H1 (cell line): Measurements from ENCODE around the gene TMEM97. TPM values are rescaled to one million over a fixed set of nuclear protein-coding genes. Genes with fewer than 3 reads are reported as not detected.

ENCODE experiments used
- CTCF ChIA-PET: fragments of 300-600 bp; sonication (Branson Sonifier 250); formaldehyde crosslinking; loops from one replicate; lab custom pipeline; 2021; ENCODE audit not compliant: partially characterized antibody; lab: Charles Lee
- POLR2A ChIA-PET: fragments of 300-600 bp; sonication (Branson Sonifier 250); formaldehyde crosslinking; loops from one replicate; lab custom pipeline; 2021; ENCODE audit warnings: inconsistent platforms; ENCODE audit not compliant: partially characterized antibody; lab: Charles Lee
- DNase-seq, 2 experiments: peaks; one replicate each; pipeline versions ENCODE4 v3.0.0 to v3.0.0-alpha.2; 2010 to 2022; ENCODE audit warnings: low spot score in 2 of 2, low read depth in 1 of 2, mixed read lengths in 1 of 2
- FAIRE-seq: peaks from 2 replicates; lab custom pipeline; 2011; peaks lifted over from hg19 to GRCh38; lab: Jason Lieb, UNC
- H2AFZ ChIP-seq: 2 replicates; pipeline ENCODE4 v1.8.1; 2012; ENCODE audit warnings: low read length, inconsistent platforms
- H2AK5ac ChIP-seq: 2 replicates; pipeline ENCODE4 v1.6.1; 2013; ENCODE audit warnings: low read depth, low read length
- H2BK120ac ChIP-seq: replicated peaks from 2 replicates; pipeline ENCODE3; 2013; ENCODE audit warnings: low read depth, low read length, inconsistent platforms
- H2BK12ac ChIP-seq: 2 replicates; pipeline ENCODE4 v1.6.1; 2013; ENCODE audit warnings: low read depth, low read length
- H2BK15ac ChIP-seq: 2 replicates; pipeline ENCODE4 v1.6.1; 2013; ENCODE audit warnings: low read length
- H2BK20ac ChIP-seq: 2 replicates; pipeline ENCODE4 v1.6.1; 2013; ENCODE audit warnings: low read length
- H2BK5ac ChIP-seq: 2 replicates; pipeline ENCODE4 v1.6.1; 2013; ENCODE audit warnings: low read depth, low read length
- H3K14ac ChIP-seq: 2 replicates; pipeline ENCODE4 v1.6.1; 2013; ENCODE audit warnings: inconsistent platforms; ENCODE audit not compliant: insufficient read length
- H3K18ac ChIP-seq: 2 replicates; pipeline ENCODE4 v1.6.1; 2013; ENCODE audit warnings: low read length; ENCODE audit errors: extremely low read depth
- H3K23ac ChIP-seq: 2 replicates; pipeline ENCODE4 v1.6.1; 2013; ENCODE audit warnings: inconsistent platforms; ENCODE audit not compliant: insufficient read length
- H3K23me2 ChIP-seq: 2 replicates; pipeline ENCODE4 v1.6.1; 2013; ENCODE audit warnings: low read depth, low read length
- H3K27ac ChIP-seq: 2 replicates; pipeline ENCODE4 v1.6.1; 2011; ENCODE audit warnings: low read depth, low read length, inconsistent platforms
- H3K27me3 ChIP-seq, 4 experiments: replicated peaks in 1 of 4; 1 replicate in 1 of 4; 2 replicates in 3 of 4; pipeline versions ENCODE4 v1.6.1 to v1.8.1; 2011 to 2013; ENCODE audit warnings: low read length in 3 of 4, mild to moderate bottlenecking in 3 of 4, inconsistent platforms in 2 of 4, mixed read lengths in 2 of 4, moderate library complexity in 1 of 4; ENCODE audit not compliant: control insufficient read depth in 3 of 4, insufficient read depth in 3 of 4; ENCODE audit errors: extremely low read depth in 1 of 4
- H3K36me3 ChIP-seq, 4 experiments: 2 replicates each; pipeline versions ENCODE4 v1.6.1 to v1.8.1; 2011 to 2013; ENCODE audit warnings: mild to moderate bottlenecking in 4 of 4, low read length in 3 of 4, moderate library complexity in 2 of 4, control low read depth in 1 of 4, inconsistent platforms in 1 of 4; ENCODE audit not compliant: insufficient read depth in 4 of 4, control insufficient read depth in 2 of 4
- H3K4ac ChIP-seq: replicated peaks from 2 replicates; pipeline ENCODE3; 2013; ENCODE audit warnings: low read length, low read depth, mixed read lengths, inconsistent platforms; ENCODE audit not compliant: insufficient read length
- H3K4me1 ChIP-seq, 4 experiments: replicated peaks in 1 of 4; 1 replicate in 1 of 4; 2 replicates in 3 of 4; pipeline versions ENCODE4 v1.6.1 to v1.8.1; 2011 to 2013; ENCODE audit warnings: low read length in 3 of 4, inconsistent platforms in 2 of 4, mixed read lengths in 1 of 4; ENCODE audit not compliant: insufficient read depth in 4 of 4, control insufficient read depth in 3 of 4
- H3K4me2 ChIP-seq, 2 experiments: 2 replicates each; pipeline versions ENCODE4 v1.6.1 to v1.8.1; 2011 to 2013; ENCODE audit warnings: low read depth in 2 of 2, low read length in 2 of 2, control low read depth in 1 of 2, inconsistent platforms in 1 of 2, mild to moderate bottlenecking in 1 of 2; ENCODE audit not compliant: insufficient read depth in 1 of 2
- H3K4me3 ChIP-seq, 4 experiments: fragments of 200-600, 300-600 bp in 1 of 4; sonication (generic), shearing (Covaris generic), sonication (Bioruptor Twin) in 1 of 4; 2 replicates each; pipeline versions ENCODE4 v1.5.1 to v1.8.1; 2011 to 2016; ENCODE audit warnings: low read length in 4 of 4, low read depth in 3 of 4, control low read depth in 2 of 4, inconsistent platforms in 2 of 4, mild to moderate bottlenecking in 2 of 4, mixed read lengths in 1 of 4, moderate library complexity in 1 of 4; ENCODE audit not compliant: insufficient read depth in 2 of 4; ENCODE audit errors: extremely low read depth in 1 of 4
- H3K56ac ChIP-seq: replicated peaks from 2 replicates; pipeline ENCODE3; 2013; ENCODE audit warnings: low read depth, mild to moderate bottlenecking, mixed read lengths, low read length, inconsistent platforms; ENCODE audit not compliant: insufficient read length
- H3K79me1 ChIP-seq: 2 replicates; pipeline ENCODE4 v1.6.1; 2013; ENCODE audit warnings: low read depth, low read length, control low read depth
- H3K79me2 ChIP-seq, 2 experiments: 2 replicates each; pipeline versions ENCODE4 v1.6.1 to v1.8.1; 2012 to 2013; ENCODE audit warnings: low read length in 2 of 2, mild to moderate bottlenecking in 2 of 2, inconsistent platforms in 1 of 2; ENCODE audit not compliant: insufficient read depth in 2 of 2, control insufficient read depth in 1 of 2
- H3K9ac ChIP-seq, 4 experiments: replicated peaks in 1 of 4; 1 replicate in 1 of 4; 2 replicates in 3 of 4; pipeline versions ENCODE4 v1.6.1 to v1.8.1; 2011 to 2013; ENCODE audit warnings: low read depth in 3 of 4, low read length in 3 of 4, control low read depth in 2 of 4, mild to moderate bottlenecking in 2 of 4, moderate library complexity in 2 of 4, inconsistent platforms in 1 of 4; ENCODE audit errors: extremely low read depth in 1 of 4
- H3K9me3 ChIP-seq, 2 experiments: 2 replicates each; pipeline versions ENCODE4 v1.6.1 to v1.8.1; 2012 to 2013; ENCODE audit warnings: mild to moderate bottlenecking in 2 of 2, moderate library complexity in 2 of 2, control low read depth in 1 of 2, inconsistent platforms in 1 of 2, low read depth in 1 of 2, low read length in 1 of 2, mixed read lengths in 1 of 2; ENCODE audit not compliant: insufficient read depth in 2 of 2
- H4K20me1 ChIP-seq, 2 experiments: replicated peaks in 1 of 2; 2 replicates each; pipeline versions ENCODE3 to v1.8.1; 2011 to 2013; ENCODE audit warnings: inconsistent platforms in 2 of 2, low read length in 2 of 2, mild to moderate bottlenecking in 1 of 2; ENCODE audit not compliant: insufficient read depth in 2 of 2, control insufficient read depth in 1 of 2
- H4K5ac ChIP-seq: 2 replicates; pipeline ENCODE4 v1.6.1; 2013; ENCODE audit warnings: low read length, low read depth, mixed read lengths, inconsistent platforms; ENCODE audit not compliant: insufficient read length
- H4K8ac ChIP-seq: 2 replicates; pipeline ENCODE4 v1.8.0; 2013; ENCODE audit warnings: mild to moderate bottlenecking, moderate library complexity, low read length, inconsistent platforms; ENCODE audit not compliant: insufficient read depth; ENCODE audit errors: extremely low read depth
- H4K91ac ChIP-seq: replicated peaks from 2 replicates; pipeline ENCODE3; 2013; ENCODE audit warnings: low read length, mixed read lengths, inconsistent platforms; ENCODE audit not compliant: insufficient read length
- ASH2L ChIP-seq: fragments of 200-600, 300-600 bp; sonication (generic); IDR thresholded peaks from one replicate; pipeline ENCODE4 v1.7.1; 2017; ENCODE audit warnings: low read length
- CHD1 ChIP-seq: IDR thresholded peaks from 2 replicates; pipeline ENCODE4 v1.6.1; 2012; ENCODE audit warnings: low read depth, low read length, improper control_type of control experiment
- HDAC2 ChIP-seq, 2 experiments: fragments of 300-600 bp in 1 of 2; sonication (generic) in 1 of 2; IDR thresholded peaks; 2 replicates each; pipeline ENCODE4 v1.6.1; 2011 to 2012; ENCODE audit warnings: low read depth in 2 of 2, low read length in 2 of 2, mild to moderate bottlenecking in 2 of 2, moderate library complexity in 2 of 2, borderline replicate concordance in 1 of 2, inconsistent platforms in 1 of 2
- KDM4A ChIP-seq: IDR thresholded peaks from one replicate; pipeline ENCODE4 v1.7.1; 2012; ENCODE audit warnings: low read depth, mild to moderate bottlenecking, moderate library complexity, low read length, inconsistent platforms; ENCODE audit not compliant: severe bottlenecking
- MAFK ChIP-seq: IDR thresholded peaks from 2 replicates; pipeline ENCODE4 v1.6.1; 2012; ENCODE audit warnings: low read depth, mild to moderate bottlenecking, improper control_type of control experiment, low read length
- NANOG ChIP-seq: IDR thresholded peaks from 2 replicates; pipeline ENCODE4 v1.6.1; 2011; ENCODE audit warnings: low read length, low read depth, mild to moderate bottlenecking, inconsistent platforms; ENCODE audit not compliant: insufficient read depth, poor library complexity, severe bottlenecking
- PHF8 ChIP-seq: fragments of 200-600 bp; sonication (generic); conservative IDR thresholded peaks from 2 replicates; pipeline ENCODE4 v1.7.1; 2012; ENCODE audit warnings: low read depth, mild to moderate bottlenecking, inconsistent platforms, low read length, moderate library complexity
- SAP30 ChIP-seq: fragments of 300-600 bp; sonication (generic); IDR thresholded peaks from 2 replicates; pipeline ENCODE4 v1.7.1; 2012; ENCODE audit warnings: low read length, moderate library complexity, mild to moderate bottlenecking, inconsistent platforms; ENCODE audit not compliant: insufficient read depth, insufficient replicate concordance
- USF2 ChIP-seq: IDR thresholded peaks from 2 replicates; pipeline ENCODE4 v1.6.1; 2011; ENCODE audit warnings: low read length, improper control_type of control experiment
- ZNF274 ChIP-seq: IDR thresholded peaks from 2 replicates; pipeline ENCODE4 v1.7.0; 2012; ENCODE audit warnings: low read length, borderline replicate concordance; ENCODE audit errors: extremely low read depth
- WGBS, 2 experiments: shearing (Covaris generic) in 1 of 2; methylation state at CpG; one replicate each; pipeline versions ENCODE4 v1.1.6 to v1.1.7; 2013 to 2015; ENCODE audit warnings: low lambda C conversion rate in 2 of 2, mixed read lengths in 2 of 2, inconsistent platforms in 1 of 2, low coverage in 1 of 2, missing lambda C conversion rate in 1 of 2; ENCODE audit not compliant: insufficient replicate concordance in 2 of 2, insufficient coverage in 1 of 2, insufficient read length in 1 of 2; ENCODE audit errors: extremely low coverage in 1 of 2, missing lambda C conversion rate in 1 of 2; 5-methylcytosine and 5-hydroxymethylcytosine counted together
- polyA plus RNA-seq, 7 experiments: library from polyadenylated mRNA; depleted of rRNA in 3 of 7; stranded (reverse) in 5 of 7; unstranded in 2 of 7; fragments of >200 nt in 5 of 7; fragments of 200-250 nt in 2 of 7; gene quantifications; 1 replicate in 5 of 7; 2 replicates in 1 of 7; 4 replicates in 1 of 7; pipeline versions ENCODE4 v1.2.1 to v1.2.3, GENCODE V29; 2011 to 2013; ENCODE audit warnings: missing spikeins in 2 of 7, mixed read lengths in 2 of 7
- total RNA-seq: library from RNA; stranded (reverse); fragmentation: NEBNext Ultra II Directional; extraction: Animal tissue kit (Norgen Biotek cat#: 25700); gene quantifications from 2 replicates; pipeline ENCODE4 v1.2.1, GENCODE V29; 2021

Gene TMEM97
- total and polyA plus RNA-seq, 2 of the 8 experiments (the other 6 are each of a cell fraction or from before 2014, with no cell fraction given), result 126 to 130 TPM

GRCh38 chr17:28276011-28276410, 43.0 kb upstream of the TMEM97 start:
- Histone ChIP-seq H3K36me3 (no peaks in the 10 kb centered on the region), H4K91ac (no peak overlapping the region), H2BK12ac (no peak overlapping the region), H3K23ac (no peak overlapping the region), H3K27ac (no peak overlapping the region), H3K4me2 (no peak overlapping the region), H3K79me1 (no peaks in the 10 kb centered on the region), H2AK5ac (no peak overlapping the region), H3K79me2 (no peaks in the 10 kb centered on the region), H3K23me2 (no peaks in the 10 kb centered on the region), H2BK5ac (no peak overlapping the region), H4K5ac (no peak overlapping the region), H3K9me3 (0 out of 4 replicates have a peak, but pooled peaks cover 0 to 3% of the 10 kb centered on the region in 2 experiments), H3K18ac (no peak overlapping the region), H3K4me1 (no peaks in the 10 kb centered on the region)
- POLR2A ChIA-PET, result interaction anchor here (0.7 kb wide), 1 partner anchor 27 kb away, joined by 3 read pairs; no protein-coding TSS in a partner anchor
- CTCF ChIA-PET, result interaction anchor here (1.3 to 2.2 kb wide), 2 partner anchors 18 to 24 kb away, joined by 5 to 10 read pairs; no protein-coding TSS in a partner anchor
- FAIRE-seq, result no peak
- TF ChIP-seq MAFK (no peak), SAP30 (no peak), ZNF274 (no peak), CHD1 (no peak), NANOG (no peak), USF2 (no peak), HDAC2 (IDR thresholded peaks at IDR 0.05; ENCODE audit: borderline replicate concordance in 1 of 2, low read depth in 2 of 2, low read length in 2 of 2) (no peak), PHF8 (no peak), KDM4A (no peak), ASH2L (no peak)
- TF ChIP-seq, all 59 proteins: peak for 0
- Histone ChIP-seq H3K4ac (no peak overlapping the region), H3K27me3 (no peaks in the 10 kb centered on the region), H2BK20ac (no peak overlapping the region), H3K56ac (no peak overlapping the region), H3K4me3 (no peak overlapping the region), H4K8ac (no peak overlapping the region), H4K20me1 (no peaks in the 10 kb centered on the region), H2AFZ (no peak overlapping the region), H3K9ac (no peak overlapping the region), H3K14ac (no peak overlapping the region), H2BK120ac (no peak overlapping the region), H2BK15ac (no peak overlapping the region)
- WGBS, 2 experiments, result 89% methylated on average over 6 of the region's 6 CpGs; no CpG with 5 or more reads in 1 of the 2 experiments
- DNase-seq, result no peak
